ENCODE results near the gene LRRC2.

The LRRC2 gene

DNA sequence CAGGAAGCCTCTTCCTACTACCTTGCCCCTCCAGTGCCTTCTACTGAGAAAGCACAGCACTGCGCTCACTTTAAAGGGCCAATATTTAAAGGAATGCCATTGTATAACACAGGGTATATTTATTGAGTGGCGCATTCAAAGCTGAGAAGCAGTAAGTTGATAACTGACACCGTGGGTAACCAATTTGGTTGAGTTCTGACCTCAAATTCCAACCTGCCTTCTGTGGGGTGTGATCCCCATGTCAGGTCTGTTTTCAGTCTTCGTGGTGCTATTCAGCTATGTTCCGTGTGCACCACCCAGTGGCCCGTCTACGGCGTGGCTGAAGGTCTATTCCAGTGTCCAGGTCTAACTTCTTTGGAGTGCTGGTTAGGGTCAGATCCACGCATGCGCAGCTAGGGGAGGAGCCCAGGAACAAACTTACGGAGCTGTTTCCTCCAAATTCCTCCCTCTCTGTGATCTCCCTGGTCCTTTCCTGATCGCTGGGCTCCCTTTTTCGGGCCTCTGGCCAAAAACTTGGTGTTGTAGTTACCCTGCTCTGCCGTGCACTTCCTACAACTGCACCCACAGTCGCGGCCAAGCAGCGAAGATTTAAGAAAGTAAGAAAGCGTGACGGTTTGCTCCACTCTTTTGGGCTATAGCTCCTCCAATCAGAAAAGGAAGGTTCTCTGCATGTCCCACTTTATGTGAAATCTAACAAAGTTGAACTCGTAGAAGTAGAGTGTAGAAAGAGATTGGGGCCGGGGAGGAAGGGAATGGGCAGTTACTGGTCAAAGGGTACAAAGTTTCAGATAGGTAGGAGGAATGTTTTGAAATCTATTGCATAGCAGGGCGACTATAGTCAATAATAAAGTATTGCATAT is 7.7 kb downstream of the LRRC2 start:
- peak overlapping the region; percentile 38 for H3K4me3 ChIP-seq (ENCODE audit: low read depth, low read length)
- peak; percentile 68 for DNase-seq (ENCODE audit: low read depth)
- peak; percentile 75 for TF ChIP-seq CTCF (IDR thresholded peaks at IDR 0.05; ENCODE audit: low read depth, low read length, missing control alignments)
- in situ Hi-C loops (cut with HindIII; ENCODE audit: low sequenced_read_pairs): no loop called here

DNA sequence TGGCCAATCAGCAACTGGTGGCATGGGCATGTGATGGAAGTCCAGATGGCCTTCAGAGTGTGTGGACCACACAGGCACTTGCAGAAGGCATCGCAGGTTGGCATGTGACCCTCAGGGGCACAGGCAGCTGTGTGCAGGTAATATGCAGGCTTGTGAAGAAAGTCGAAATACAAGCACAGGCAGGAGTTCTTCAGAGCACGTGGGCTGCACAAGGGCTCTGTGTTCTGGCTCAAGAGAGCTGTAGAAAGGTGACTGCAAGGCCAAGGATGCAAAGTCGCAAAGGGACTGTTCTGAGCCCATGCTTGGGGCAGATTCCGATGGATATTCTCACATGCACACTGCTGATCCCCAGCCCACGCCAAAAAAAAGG is 8.3 kb downstream of the LRRC2 start:
- in situ Hi-C loops (cut with HindIII; ENCODE audit: low sequenced_read_pairs): no loop called here
- no peak for DNase-seq (ENCODE audit: low read depth)
- TF ChIP-seq CTCF (IDR thresholded peaks at IDR 0.05; ENCODE audit: low read depth, low read length, missing control alignments): no peak
- H3K4me3 ChIP-seq (ENCODE audit: low read depth, low read length): no peak overlapping the region

- in situ Hi-C loops (cut with HindIII; ENCODE audit: low sequenced_read_pairs): no loop called here
- TF ChIP-seq CTCF (IDR thresholded peaks at IDR 0.05; ENCODE audit: low read depth, low read length, missing control alignments): no peak
- no peak for DNase-seq (ENCODE audit: low read depth)
- no peak overlapping the region for H3K4me3 ChIP-seq (ENCODE audit: low read depth, low read length)
These were observed 12.9 kb downstream of the LRRC2 start for GRCh38 chr3:46553154-46553553.

DNA sequence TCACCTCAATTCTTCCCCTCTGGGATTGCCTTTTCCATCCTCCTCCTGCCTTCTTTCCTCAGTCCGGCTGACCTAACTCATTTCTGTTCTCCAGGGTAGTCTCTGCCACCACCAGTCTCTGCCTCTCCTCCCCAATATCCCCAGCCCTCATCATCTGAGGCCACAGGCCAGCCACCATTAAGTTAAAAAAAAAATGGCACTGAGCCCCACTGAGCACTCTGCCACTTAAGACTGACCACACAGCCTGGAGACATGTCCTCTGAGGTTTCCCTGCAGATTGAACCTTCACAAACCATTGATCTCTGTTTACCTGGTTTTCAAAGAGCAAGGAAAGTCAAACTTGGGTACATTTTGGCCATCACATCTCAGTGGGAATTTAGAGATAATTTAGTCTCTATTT is 13.6 kb downstream of the LRRC2 start:
- no peak for TF ChIP-seq CTCF (IDR thresholded peaks at IDR 0.05; ENCODE audit: low read depth, low read length, missing control alignments)
- in situ Hi-C loops (cut with HindIII; ENCODE audit: low sequenced_read_pairs): no loop called here
- DNase-seq (ENCODE audit: low read depth): no peak
- H3K4me3 ChIP-seq (ENCODE audit: low read depth, low read length): no peak overlapping the region

DNA sequence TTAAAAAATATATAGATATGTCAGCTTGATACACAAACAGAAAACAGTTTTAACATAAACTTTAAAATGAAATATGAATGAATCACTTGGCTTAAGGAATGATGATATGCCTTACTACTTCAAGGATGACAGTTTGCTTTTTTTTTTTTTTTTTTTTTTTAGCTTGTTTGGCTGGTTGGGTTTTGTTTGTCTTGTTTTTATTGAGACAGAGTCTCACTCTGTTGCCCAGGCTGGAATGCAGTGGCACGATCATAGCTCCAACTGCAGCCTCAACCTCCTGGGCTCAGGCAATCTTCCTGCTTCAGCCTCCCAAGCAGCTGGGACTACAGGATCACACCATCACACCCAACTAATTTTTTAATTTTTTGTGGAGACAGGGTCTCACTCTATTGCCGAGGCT is 14.5 kb downstream of the LRRC2 start:
- DNase-seq (ENCODE audit: low read depth): no peak
- TF ChIP-seq CTCF (IDR thresholded peaks at IDR 0.05; ENCODE audit: low read depth, low read length, missing control alignments): no peak
- no peak overlapping the region for H3K4me3 ChIP-seq (ENCODE audit: low read depth, low read length)
- in situ Hi-C loops (cut with HindIII; ENCODE audit: low sequenced_read_pairs): no loop called here

GRCh38 chr3:46549989-46550388 is 16.1 kb downstream of the LRRC2 start:
- in situ Hi-C loops (cut with HindIII; ENCODE audit: low sequenced_read_pairs): no loop called here
- no peak for DNase-seq (ENCODE audit: low read depth)
- TF ChIP-seq CTCF (IDR thresholded peaks at IDR 0.05; ENCODE audit: low read depth, low read length, missing control alignments): no peak
- H3K4me3 ChIP-seq (ENCODE audit: low read depth, low read length): no peak overlapping the region

Data from astrocyte of the cerebellum (primary cell).